Tibial artery (tissue), 4 donors: Measurements from ENCODE around the gene IFI44L.

Experiments used
- DNase-seq, 2 donors: peaks; one replicate each; pipeline ENCODE4 v3.0.0-alpha.2; 2019
- H3K27ac ChIP-seq, 2 donors: fragments of 200-600 bp; sonication (generic) in 1 of 2; 1 replicate in 1 of 2; 2 replicates in 1 of 2; pipeline ENCODE4 v1.5.1; 2018 to 2019; ENCODE audit warnings: mild to moderate bottlenecking in 1 of 2
- H3K27me3 ChIP-seq, 2 donors: fragments of 200-600 bp; sonication (generic) in 1 of 2; one replicate each; pipeline versions ENCODE4 v1.5.1 to v1.6.0; 2016 to 2019
- H3K36me3 ChIP-seq, 3 donors: fragments of 200-600 bp; sonication (generic) in 2 of 3; one replicate each; pipeline ENCODE4 v1.5.1; 2016 to 2019; ENCODE audit warnings: mild to moderate bottlenecking in 2 of 3
- H3K4me1 ChIP-seq, 4 donors: fragments of 200-600 bp; sonication (generic) in 2 of 4; 1 replicate in 3 of 4; 2 replicates in 1 of 4; pipeline ENCODE4 v1.5.1; 2016 to 2019
- H3K4me3 ChIP-seq, 2 donors: fragments of 200-600 bp; sonication (generic) in 1 of 2; 1 replicate in 1 of 2; 2 replicates in 1 of 2; pipeline ENCODE4 v1.5.1; 2018 to 2019; ENCODE audit warnings: mild to moderate bottlenecking in 2 of 2
- H3K9me3 ChIP-seq, 3 donors: fragments of 200-600 bp; sonication (generic) in 1 of 3; one replicate each; pipeline ENCODE4 v1.5.1; 2016 to 2019
- intact Hi-C: fragments of 100-400 bp; cut with DNase I; formaldehyde crosslinking; loops from one replicate; pipeline ENCODE4 v1.15.0; 2023; ENCODE audit warnings: low total_unique reads
- TF ChIP-seq, protein P1 (sequence below), 2 experiments: fragments of 200-600 bp in 1 of 2; fragments of 450-650 bp in 1 of 2; IDR thresholded peaks; one replicate each; pipeline ENCODE4 v1.5.1; 2017 to 2019; ENCODE audit warnings: antibody characterized with exemption in 2 of 2, mild to moderate bottlenecking in 1 of 2, moderate library complexity in 1 of 2

The IFI44L gene

GRCh38 chr1:78691995-78692747 lies 71.9 kb downstream of the IFI44L start:
- Histone ChIP-seq H3K27ac (no peak overlapping the region), H3K4me3 (no peak overlapping the region), H3K4me1 (no peaks in the 10 kb centered on the region), H3K27me3 (no peaks in the 10 kb centered on the region), H3K9me3 (no peaks in the 10 kb centered on the region), H3K36me3 (no peaks in the 10 kb centered on the region)
- DNase-seq = no peak
- intact Hi-C loops = no loop called here
- TF ChIP-seq, protein P1, sequence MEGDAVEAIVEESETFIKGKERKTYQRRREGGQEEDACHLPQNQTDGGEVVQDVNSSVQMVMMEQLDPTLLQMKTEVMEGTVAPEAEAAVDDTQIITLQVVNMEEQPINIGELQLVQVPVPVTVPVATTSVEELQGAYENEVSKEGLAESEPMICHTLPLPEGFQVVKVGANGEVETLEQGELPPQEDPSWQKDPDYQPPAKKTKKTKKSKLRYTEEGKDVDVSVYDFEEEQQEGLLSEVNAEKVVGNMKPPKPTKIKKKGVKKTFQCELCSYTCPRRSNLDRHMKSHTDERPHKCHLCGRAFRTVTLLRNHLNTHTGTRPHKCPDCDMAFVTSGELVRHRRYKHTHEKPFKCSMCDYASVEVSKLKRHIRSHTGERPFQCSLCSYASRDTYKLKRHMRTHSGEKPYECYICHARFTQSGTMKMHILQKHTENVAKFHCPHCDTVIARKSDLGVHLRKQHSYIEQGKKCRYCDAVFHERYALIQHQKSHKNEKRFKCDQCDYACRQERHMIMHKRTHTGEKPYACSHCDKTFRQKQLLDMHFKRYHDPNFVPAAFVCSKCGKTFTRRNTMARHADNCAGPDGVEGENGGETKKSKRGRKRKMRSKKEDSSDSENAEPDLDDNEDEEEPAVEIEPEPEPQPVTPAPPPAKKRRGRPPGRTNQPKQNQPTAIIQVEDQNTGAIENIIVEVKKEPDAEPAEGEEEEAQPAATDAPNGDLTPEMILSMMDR (IDR thresholded peaks at IDR 0.05) = no peak
